ENCODE measurements around the gene ARAP3.

DNA sequence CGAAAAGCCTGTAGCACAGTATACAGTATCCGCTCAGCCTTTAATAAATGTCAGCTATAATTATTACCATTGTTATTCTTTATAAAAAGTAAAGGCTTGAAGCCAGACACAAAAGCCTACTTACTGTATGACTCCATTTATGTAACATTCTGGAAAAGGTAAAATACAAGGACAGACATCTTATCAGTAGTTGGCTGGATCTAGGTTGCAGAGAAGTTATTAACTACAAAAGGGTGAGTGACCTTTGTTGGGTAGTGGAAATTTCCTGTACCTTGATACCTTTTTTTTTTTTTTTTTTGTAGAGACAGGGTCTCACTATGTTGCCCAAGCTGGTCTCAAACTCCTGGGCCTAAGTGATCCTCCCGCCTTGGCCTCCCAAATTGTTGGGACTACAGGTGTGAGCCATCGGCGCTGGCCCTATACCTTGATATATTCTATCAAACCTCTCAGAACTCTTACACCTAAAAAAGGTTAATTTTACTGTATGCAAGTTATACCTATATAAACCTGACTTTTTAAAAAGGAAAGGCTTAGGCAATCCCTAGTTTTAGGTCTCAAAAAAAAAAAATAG, 51.4 kb downstream of the ARAP3 start:
- TF ChIP-seq, protein P1, sequence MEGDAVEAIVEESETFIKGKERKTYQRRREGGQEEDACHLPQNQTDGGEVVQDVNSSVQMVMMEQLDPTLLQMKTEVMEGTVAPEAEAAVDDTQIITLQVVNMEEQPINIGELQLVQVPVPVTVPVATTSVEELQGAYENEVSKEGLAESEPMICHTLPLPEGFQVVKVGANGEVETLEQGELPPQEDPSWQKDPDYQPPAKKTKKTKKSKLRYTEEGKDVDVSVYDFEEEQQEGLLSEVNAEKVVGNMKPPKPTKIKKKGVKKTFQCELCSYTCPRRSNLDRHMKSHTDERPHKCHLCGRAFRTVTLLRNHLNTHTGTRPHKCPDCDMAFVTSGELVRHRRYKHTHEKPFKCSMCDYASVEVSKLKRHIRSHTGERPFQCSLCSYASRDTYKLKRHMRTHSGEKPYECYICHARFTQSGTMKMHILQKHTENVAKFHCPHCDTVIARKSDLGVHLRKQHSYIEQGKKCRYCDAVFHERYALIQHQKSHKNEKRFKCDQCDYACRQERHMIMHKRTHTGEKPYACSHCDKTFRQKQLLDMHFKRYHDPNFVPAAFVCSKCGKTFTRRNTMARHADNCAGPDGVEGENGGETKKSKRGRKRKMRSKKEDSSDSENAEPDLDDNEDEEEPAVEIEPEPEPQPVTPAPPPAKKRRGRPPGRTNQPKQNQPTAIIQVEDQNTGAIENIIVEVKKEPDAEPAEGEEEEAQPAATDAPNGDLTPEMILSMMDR (IDR thresholded peaks at IDR 0.05): no peak
- TF ChIP-seq POLR2A (IDR thresholded peaks at IDR 0.05): no peak

Measured in body of pancreas (tissue), 4 donors.